ENCODE measurements around the gene CEP63. TPM values are rescaled to one million over a fixed set of nuclear protein-coding genes. Genes with fewer than 3 reads are reported as not detected.

Gene CEP63
- 21.3 and 24.6 TPM in 2 replicates for total RNA-seq

- intact Hi-C loops (cut with micrococcal nuclease): loop anchor here (1.0 to 10.0 kb wide), 10 partner anchors 236 to 1825 kb away; partner anchors contain the start of genes MSL2, NPHP3, PCCB and PPP2R3A
- Mint-ChIP-seq H3K36me3 (ENCODE audit: low read depth) (peaks cover 32% of the 10 kb centered on the region), H3K4me1 (peaks cover 51% of the 10 kb centered on the region), H3K27me3 (no peaks in the 10 kb centered on the region), H3K27ac (peak within 1 kb of the TSS; percentile 98), H3K9me3 (peaks cover 3% of the 10 kb centered on the region), H3K4me3 (peak within 1 kb of the TSS; percentile 99)
- no peak for TF ChIP-seq CTCF (IDR thresholded peaks at IDR 0.05)
- DNase-seq (peak; percentile 84), ATAC-seq (ENCODE audit: low read depth) (peak; percentile 82)
- CTCF ChIA-PET: interaction anchor here (1.2 to 3.9 kb wide), 5 partner anchors 9 to 273 kb away, joined by 3 to 25 read pairs (median 3); no protein-coding TSS in a partner anchor
- POLR2A ChIA-PET: interaction anchor here (0.6 to 3.0 kb wide), 12 partner anchors 9 to 1840 kb away, joined by 3 to 16 read pairs (median 6); partner anchors contain the start of genes CDV3 and RYK
Observed at GRCh38 chr3:134485718-134486576, at the start of gene CEP63, which contains the start of gene ANAPC13. Gene CEP63 (plus strand): TSS chr3:134486057. CDS start chr3:134495321, 9,264 bp downstream. Gene ANAPC13 (minus strand): TSS chr3:134485985. CDS start chr3:134482904, 3,081 bp downstream.

- Mint-ChIP-seq H3K36me3 (ENCODE audit: low read depth) (no peaks in the 10 kb centered on the region), H3K27me3 (peaks cover 15% of the 10 kb centered on the region), H3K4me3 (no peak overlapping the region), H3K27ac (no peak overlapping the region), H3K9me3 (peaks cover 5% of the 10 kb centered on the region), H3K4me1 (no peaks in the 10 kb centered on the region)
- intact Hi-C loops (cut with micrococcal nuclease): no loop called here
- CTCF ChIA-PET: no interaction called here
- POLR2A ChIA-PET: no interaction called here
- TF ChIP-seq CTCF (IDR thresholded peaks at IDR 0.05): no peak
- DNase-seq: no peak
- ATAC-seq (ENCODE audit: low read depth): no peak
Observed at GRCh38 chr3:134437211-134437752, 48.6 kb upstream of the CEP63 start.

- Mint-ChIP-seq H3K27ac (no peak overlapping the region), H3K4me3 (no peak overlapping the region), H3K36me3 (ENCODE audit: low read depth) (no peaks in the 10 kb centered on the region), H3K27me3 (peaks cover 18% of the 10 kb centered on the region), H3K9me3 (peaks cover 13% of the 10 kb centered on the region), H3K4me1 (no peaks in the 10 kb centered on the region)
- ChIA-PET POLR2A (no interaction called here), CTCF (no interaction called here)
- intact Hi-C loops (cut with micrococcal nuclease): no loop called here
- no peak for TF ChIP-seq CTCF (IDR thresholded peaks at IDR 0.05)
- DNase-seq (no peak), ATAC-seq (ENCODE audit: low read depth) (no peak)
Observed at GRCh38 chr3:134441321-134441720, 44.5 kb upstream of the CEP63 start.

- no peak for TF ChIP-seq CTCF (IDR thresholded peaks at IDR 0.05)
- Mint-ChIP-seq H3K27ac (no peak overlapping the region), H3K4me1 (no peaks in the 10 kb centered on the region), H3K36me3 (ENCODE audit: low read depth) (no peaks in the 10 kb centered on the region), H3K4me3 (no peak overlapping the region), H3K27me3 (peaks cover 21% of the 10 kb centered on the region), H3K9me3 (peaks cover 13% of the 10 kb centered on the region)
- POLR2A ChIA-PET: no interaction called here
- CTCF ChIA-PET: no interaction called here
- DNase-seq (no peak), ATAC-seq (ENCODE audit: low read depth) (no peak)
- intact Hi-C loops (cut with micrococcal nuclease): no loop called here
Observed at GRCh38 chr3:134441821-134442220, 44.0 kb upstream of the CEP63 start.

- peaks cover 31% of the 10 kb centered on the region for H3K27me3 Mint-ChIP-seq
- no peaks in the 10 kb centered on the region for H3K4me1 Mint-ChIP-seq
- ATAC-seq (ENCODE audit: low read depth) (no peak), DNase-seq (no peak)
- H3K4me3 Mint-ChIP-seq: no peak overlapping the region
- POLR2A ChIA-PET: no interaction called here
- H3K27ac Mint-ChIP-seq: no peak overlapping the region
- no peaks in the 10 kb centered on the region for H3K36me3 Mint-ChIP-seq (ENCODE audit: low read depth)
- CTCF ChIA-PET: interaction anchor here (1.0 kb wide), 1 partner anchor 247 kb away, joined by 3 read pairs; no protein-coding TSS in a partner anchor
- intact Hi-C loops (cut with micrococcal nuclease): no loop called here
- no peak for TF ChIP-seq CTCF (IDR thresholded peaks at IDR 0.05)
- peaks cover 13% of the 10 kb centered on the region for H3K9me3 Mint-ChIP-seq
Observed at GRCh38 chr3:134445095-134445494, 40.8 kb upstream of the CEP63 start.

All from activated B cell treated with CpG ODN at 0.5 μM for 24 hours (primary cell).